ENCODE data around the gene TOM1.
A peak's percentile ranks its signal among the peaks of the same experiment; 100 is the strongest.

The TOM1 gene

GRCh38 chr22:35397095-35397904 is 97.6 kb downstream of the TOM1 start:
- no peak for DNase-seq (ENCODE audit: insufficient read length, low spot score)
- no peak for TF ChIP-seq TAF1 (IDR thresholded peaks at IDR 0.05; ENCODE audit: low read depth, low read length)
- TF ChIP-seq POU2F2 (IDR thresholded peaks at IDR 0.05; ENCODE audit: low read depth, low read length): no peak
- no peak for TF ChIP-seq POLR2A (IDR thresholded peaks at IDR 0.05; ENCODE audit: low read depth, low read length)
- no peak for TF ChIP-seq SPI1 (IDR thresholded peaks at IDR 0.05; ENCODE audit: low read depth, low read length)
- TF ChIP-seq POLR2AphosphoS5 (IDR thresholded peaks at IDR 0.05; ENCODE audit: low read depth, low read length): no peak
- TF ChIP-seq PAX5 (IDR thresholded peaks at IDR 0.05; ENCODE audit: insufficient read depth, low read length, severe bottlenecking): no peak
- FAIRE-seq: peak; percentile 86
